Pericardium fibroblast (primary cell): ENCODE results near the gene SEMA5B. TPM values are rescaled to one million over a fixed set of nuclear protein-coding genes. Genes with fewer than 3 reads are reported as not detected.

Experiments used
- total RNA-seq: library from RNA; depleted of rRNA; stranded (reverse); fragments of >200 nt; gene quantifications from 2 replicates; pipeline ENCODE4 v1.2.3, GENCODE V29; 2015

Gene SEMA5B, protein sequence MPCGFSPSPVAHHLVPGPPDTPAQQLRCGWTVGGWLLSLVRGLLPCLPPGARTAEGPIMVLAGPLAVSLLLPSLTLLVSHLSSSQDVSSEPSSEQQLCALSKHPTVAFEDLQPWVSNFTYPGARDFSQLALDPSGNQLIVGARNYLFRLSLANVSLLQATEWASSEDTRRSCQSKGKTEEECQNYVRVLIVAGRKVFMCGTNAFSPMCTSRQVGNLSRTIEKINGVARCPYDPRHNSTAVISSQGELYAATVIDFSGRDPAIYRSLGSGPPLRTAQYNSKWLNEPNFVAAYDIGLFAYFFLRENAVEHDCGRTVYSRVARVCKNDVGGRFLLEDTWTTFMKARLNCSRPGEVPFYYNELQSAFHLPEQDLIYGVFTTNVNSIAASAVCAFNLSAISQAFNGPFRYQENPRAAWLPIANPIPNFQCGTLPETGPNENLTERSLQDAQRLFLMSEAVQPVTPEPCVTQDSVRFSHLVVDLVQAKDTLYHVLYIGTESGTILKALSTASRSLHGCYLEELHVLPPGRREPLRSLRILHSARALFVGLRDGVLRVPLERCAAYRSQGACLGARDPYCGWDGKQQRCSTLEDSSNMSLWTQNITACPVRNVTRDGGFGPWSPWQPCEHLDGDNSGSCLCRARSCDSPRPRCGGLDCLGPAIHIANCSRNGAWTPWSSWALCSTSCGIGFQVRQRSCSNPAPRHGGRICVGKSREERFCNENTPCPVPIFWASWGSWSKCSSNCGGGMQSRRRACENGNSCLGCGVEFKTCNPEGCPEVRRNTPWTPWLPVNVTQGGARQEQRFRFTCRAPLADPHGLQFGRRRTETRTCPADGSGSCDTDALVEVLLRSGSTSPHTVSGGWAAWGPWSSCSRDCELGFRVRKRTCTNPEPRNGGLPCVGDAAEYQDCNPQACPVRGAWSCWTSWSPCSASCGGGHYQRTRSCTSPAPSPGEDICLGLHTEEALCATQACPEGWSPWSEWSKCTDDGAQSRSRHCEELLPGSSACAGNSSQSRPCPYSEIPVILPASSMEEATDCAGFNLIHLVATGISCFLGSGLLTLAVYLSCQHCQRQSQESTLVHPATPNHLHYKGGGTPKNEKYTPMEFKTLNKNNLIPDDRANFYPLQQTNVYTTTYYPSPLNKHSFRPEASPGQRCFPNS
- total RNA-seq = 0.23 TPM in 1 of 2 replicates, not detected in the other

DNA sequence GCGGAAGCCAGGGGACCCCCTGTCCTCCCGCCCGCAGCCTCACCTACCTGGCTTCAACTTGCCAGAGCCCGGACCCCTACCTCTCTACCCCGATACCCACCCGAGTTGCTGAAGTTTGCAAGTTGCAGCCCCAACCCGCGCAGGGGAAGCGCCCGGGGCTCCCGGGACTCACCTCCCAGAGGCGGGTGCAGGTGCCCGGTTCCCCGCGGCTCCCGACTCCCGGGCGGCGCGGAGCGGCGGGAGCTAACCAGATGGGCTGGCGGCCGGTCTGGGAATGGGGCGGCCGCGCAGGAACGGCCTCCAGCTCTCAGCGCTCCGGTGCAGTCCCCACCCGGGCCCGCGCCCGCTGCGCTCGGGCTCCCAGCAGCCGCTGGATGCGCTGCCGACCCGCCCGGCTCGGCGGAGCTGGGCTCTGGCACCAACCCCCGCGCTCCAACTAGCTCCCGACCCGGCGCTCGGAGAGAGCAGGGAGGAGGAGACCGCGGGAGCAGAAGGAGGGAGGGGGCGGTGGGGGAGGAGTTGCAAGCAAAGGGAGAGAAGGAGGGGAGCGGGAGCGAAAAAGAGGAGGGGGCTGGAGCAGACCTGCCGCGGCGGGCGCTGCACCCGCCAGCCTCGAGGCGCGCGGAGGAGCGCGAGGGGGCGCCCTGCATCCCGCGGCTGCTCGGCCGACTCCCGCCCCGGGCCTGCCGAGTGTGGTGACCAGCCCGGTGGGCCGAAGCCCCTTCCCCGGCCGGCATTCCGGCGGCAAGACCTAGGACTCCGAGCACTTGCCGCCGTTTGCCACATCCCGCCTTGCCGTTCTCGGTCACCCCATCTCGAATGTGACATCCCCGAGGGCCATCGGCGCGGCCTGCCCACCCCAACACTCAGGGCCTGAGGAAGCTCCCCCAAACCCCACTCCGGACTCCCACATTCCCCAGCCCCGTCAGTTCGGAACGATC lies at the start of gene SEMA5B:
Gene SEMA5B (minus strand): TSS at position 472 of the 941 bp plus-strand sequence. CDS start 66,500 bp downstream, outside the sequence.

DNA sequence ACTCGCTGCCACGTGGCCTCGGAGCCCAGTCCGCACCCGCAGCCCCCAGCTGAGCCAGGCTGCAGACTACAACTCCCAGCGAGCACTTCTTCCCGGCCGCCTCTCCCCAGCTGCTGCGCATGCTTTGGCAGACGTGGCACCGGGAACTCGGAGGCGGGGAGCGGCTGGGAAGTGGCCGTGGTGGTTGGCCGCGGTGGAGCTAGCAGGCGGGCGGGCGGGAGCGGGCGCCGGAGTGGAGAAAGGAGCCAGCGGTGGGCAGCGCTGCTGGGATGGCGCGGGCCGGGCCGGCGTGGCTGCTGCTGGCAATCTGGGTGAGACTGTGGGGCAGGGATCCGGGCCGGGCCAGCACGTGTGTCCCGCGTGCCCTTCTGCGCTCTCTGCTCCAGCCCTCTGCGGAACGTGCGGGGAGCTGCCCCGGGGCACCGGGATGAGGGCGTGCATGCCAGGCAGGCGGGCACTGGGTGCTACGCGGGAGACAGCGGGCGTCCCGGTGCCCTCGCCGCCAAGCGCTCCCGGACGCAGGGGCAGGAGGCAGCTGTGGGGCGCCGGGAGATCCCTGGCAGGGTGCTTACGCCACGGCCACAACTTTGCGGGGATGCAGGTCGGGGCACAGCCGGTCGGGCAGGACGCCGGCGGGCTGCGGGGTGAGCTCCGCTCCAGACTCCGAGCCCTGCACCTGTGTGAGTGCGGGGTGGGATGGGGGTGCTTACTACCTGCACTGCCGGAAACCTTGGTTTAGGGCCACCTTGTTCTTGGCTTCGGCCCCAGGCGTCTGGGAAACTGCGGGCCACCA lies 39.5 kb upstream of the SEMA5B start, which contains the start of gene PDIA5:
Gene PDIA5 (plus strand): TSS at position 130 of the 793 bp plus-strand sequence. CDS start 140 bp downstream, at position 270.

Other genes starting within 250 kb of the SEMA5B start
- gene HSPBAP1, start 233.9 kb downstream of the SEMA5B start, total RNA-seq = 2.2 and 4.7 TPM in 2 replicates
- gene SLC49A4, start 232.7 kb downstream of the SEMA5B start, total RNA-seq = 13.2 and 20.1 TPM in 2 replicates
- gene PDIA5, start 39.3 kb upstream of the SEMA5B start, total RNA-seq = 24.9 and 40.4 TPM in 2 replicates
- 18.5 and 51.2 TPM in 2 replicates for gene SEC22A, start 174.2 kb upstream of the SEMA5B start, total RNA-seq